GM19397 (cell line): ENCODE results near the gene WDR64.

ENCODE experiments used
- ATAC-seq: cut with Tn5 transposase; IDR thresholded peaks from one replicate; pipeline ENCODE4 v1.9.1; 2021; ENCODE audit warnings: mild to moderate bottlenecking, moderate library complexity; ENCODE audit not compliant: unreplicated experiment

The WDR64 gene

DNA sequence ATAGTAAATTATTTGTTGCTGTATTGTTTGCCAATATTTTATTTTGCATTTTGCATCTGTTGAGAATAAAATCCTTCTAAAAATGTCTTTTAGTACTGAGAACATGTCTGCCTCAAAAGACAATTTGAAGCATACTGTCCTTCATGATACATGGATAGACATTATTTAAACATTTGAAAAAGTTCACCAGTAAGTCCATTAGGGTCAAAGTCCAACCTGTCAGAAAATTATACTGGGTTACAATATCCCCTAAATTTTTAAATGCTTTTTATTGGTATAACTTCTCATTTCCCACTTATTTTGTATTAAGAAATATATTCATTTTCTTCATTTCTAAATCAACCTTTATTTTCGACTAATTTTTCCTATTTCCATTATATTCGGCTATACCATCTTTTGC, 21.2 kb upstream of the WDR64 start:
- no peak for ATAC-seq

DNA sequence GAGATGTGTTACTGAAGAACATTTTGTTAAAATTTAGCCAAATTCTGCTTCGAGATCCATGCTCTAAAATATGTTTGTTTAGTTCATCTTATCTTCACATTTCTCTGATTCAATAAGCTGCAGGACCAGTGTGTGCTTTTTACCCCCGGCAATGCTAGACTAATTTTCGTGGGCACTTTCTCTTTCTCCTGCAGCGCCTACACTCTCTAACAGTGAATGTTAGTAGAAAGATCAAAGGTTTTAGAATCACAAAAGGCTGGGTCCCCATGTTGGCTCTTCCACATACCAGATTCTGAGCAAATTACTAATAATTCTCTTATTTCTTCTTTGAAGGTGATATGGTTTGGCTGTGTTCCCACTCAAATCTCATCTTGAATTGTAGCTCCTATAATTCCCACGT, 20.4 kb upstream of the WDR64 start:
- no peak for ATAC-seq

GRCh38 chr1:241632987-241633386, 19.1 kb upstream of the WDR64 start:
- ATAC-seq = no peak

DNA sequence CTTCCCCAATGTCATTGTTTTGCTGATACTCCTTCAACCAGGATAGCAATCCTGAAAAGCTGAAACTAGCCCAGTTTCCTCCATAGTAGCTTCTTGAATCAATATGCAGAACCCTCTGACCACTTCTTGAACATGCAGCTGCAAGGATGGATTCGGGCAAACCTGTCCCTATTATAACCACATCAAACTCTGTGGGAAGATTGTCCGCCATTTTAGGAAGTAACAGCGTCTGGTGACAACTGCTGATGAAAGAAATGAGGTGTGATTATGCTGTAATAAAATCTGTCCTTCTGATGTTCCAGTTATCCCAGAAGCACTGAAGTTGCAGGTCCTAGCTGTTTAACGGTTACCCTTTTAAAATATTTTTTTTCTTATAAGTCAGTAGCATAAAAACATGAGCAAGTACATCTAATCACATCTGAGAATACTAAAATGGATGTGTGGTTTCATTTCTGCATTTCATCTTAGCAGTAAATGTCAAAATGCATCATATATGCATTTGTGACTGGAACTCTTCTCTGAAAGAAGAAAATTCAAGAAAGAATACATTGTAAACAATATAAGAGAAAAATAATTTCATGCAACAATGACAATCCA, 16.4 kb upstream of the WDR64 start:
- ATAC-seq = no peak

DNA sequence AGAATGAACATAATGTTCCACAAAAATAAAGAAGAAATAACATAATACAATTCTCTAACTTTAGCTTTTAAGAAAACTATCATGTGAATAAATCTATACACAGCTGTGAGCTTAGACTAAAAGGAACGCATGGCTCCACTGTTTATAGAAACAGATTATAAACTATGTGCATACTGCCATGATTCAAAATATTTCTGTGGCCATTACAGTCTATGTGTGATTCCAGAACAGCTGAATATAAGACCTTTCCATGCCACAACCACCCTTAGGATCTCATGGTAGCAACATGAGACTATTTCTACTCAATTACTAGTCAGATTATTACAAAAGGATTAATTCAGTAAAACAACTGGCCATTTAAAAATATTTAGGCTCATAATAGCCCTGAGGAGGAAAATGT, 15.8 kb upstream of the WDR64 start:
- ATAC-seq = no peak

DNA sequence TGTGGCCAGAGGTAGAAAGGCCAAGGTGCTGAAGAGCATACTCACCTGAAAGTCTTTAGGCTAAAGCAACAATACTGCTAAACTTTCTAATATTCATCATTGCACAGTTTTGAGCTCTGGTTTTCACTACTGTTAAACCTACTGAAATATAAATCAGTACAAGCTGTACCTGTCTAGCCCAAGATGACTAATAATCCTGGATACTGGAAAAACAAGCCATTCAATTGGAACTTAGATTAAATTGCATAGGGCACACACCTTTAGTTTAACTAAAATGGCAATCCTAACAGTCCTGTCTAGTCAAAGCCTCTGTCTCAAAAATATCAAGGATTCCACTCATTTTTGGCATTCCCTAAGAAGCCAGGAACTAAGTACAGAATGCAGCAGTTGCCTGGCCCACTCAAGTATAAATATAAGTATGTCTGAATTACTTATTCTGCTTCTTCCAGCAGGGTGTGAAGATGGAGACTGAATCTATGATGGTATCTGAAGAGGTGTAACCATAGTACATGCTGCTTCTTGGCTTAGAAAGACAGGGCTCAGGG, 15.0 kb upstream of the WDR64 start:
- ATAC-seq = no peak

DNA sequence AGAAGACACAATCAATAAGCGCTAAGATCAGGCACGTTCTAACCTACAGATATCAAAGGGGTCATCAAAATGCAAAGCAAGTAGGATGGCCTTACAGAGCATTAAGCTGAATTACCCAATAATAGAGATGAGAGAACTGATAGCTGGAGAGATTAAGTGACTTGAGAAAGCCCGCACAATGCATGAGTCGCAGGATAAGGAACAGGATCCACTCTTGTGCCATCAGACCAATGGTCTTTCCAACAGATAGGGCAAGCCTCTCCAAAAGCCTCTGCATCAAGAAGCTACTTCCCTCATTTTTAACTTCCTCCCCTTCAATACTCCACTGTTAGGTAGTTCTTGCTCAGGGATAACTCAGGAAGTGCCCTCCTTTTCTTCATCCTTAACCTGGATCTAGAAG, 14.5 kb upstream of the WDR64 start:
- ATAC-seq = no peak

GRCh38 chr1:241638099-241638682, 13.9 kb upstream of the WDR64 start:
- ATAC-seq = no peak

- no peak for ATAC-seq
Measured at GRCh38 chr1:241638909-241639622, 13.0 kb upstream of the WDR64 start.

- ATAC-seq = peak; percentile 45
Measured at GRCh38 chr1:241639623-241640148, 12.4 kb upstream of the WDR64 start.

DNA sequence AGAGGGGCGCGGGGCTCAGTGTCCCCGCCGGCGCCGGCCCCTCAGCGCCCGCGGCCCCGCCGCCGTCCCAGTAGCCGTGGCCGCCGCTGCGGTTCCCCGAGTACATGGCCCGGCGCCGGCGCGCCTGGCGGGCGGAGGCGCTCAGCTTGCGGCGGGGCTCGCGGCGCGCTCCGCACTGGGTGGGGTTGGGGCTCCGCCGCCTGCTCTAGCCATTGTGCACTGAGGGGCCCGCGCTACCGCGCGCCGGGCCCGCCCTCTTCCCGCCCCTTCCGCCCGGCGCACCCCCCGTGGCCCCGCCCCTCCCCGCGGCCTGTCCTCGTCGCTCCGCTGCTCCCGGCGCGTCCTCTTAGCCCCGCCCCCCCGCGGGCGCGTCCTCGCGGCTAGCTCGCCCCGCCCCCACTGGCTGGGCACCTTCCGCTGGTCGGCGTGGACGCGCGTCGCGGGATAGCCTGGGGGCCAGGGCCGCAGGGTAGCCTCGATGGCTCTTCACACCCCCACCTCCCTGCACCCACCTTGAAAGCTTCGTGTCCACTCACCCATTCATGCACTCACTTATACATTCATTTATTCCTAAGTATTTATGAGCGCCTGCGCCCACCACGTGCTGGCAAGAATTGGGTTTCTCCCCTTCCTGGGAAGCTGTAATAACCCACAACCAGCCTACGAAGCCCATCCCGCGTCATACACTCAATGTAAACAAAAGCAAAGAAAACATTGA, 11.8 kb upstream of the WDR64 start, which contains the start of the genes CHML and OPN3:
CHML (minus strand) TSS at position 221 of the 718 bp plus-strand sequence. CDS start 4,603 bp downstream, outside the sequence.
OPN3 (minus strand) TSS at position 221 of the 718 bp plus-strand sequence; CDS start at position 106, 115 bp downstream.
- ATAC-seq = peak; percentile 95

DNA sequence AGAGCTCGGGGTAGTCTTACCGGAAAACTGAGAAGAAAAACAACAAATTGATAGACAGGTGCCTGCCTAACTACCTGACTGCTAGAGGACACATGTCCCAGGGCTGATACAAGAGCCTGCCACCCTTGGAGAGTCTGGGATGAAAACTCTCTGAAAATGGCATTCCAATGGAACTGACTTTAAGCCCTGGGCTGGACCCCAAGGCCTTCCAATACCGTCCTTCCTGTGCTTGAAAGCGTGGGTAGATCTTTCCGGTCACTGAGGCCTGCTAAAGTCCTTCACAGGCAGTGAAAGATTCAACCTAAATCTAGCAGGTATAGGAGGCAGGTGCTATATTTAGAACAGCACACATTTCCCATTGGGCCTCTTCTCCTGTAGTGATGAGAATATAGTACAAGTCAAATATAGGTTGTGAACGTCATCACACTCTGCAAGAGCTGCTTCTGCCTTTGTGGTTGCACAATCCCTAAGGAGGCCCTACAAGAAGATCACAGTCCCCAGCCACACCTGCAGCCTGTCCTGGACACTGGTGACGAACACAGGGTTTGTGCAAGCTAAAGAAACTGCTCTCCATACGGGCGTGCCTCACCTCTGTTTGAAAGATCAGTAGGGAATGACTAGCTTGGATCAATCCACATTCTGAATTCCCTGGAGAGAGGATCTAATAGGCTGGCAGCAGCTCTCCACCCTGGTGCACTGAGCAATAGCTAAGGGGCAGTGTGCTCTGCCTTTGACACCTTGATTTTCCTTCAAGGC, 11.0 kb upstream of the WDR64 start:
- no peak for ATAC-seq

- ATAC-seq = no peak
Measured at GRCh38 chr1:241641773-241642592, 10.1 kb upstream of the WDR64 start.

GRCh38 chr1:241642593-241642944, 9.5 kb upstream of the WDR64 start:
- no peak for ATAC-seq

GRCh38 chr1:241644259-241644658, 7.8 kb upstream of the WDR64 start:
- ATAC-seq = no peak

- ATAC-seq = no peak
Measured at GRCh38 chr1:241645199-241645598, 6.9 kb upstream of the WDR64 start.

GRCh38 chr1:241646201-241646600, 5.9 kb upstream of the WDR64 start:
- no peak for ATAC-seq

DNA sequence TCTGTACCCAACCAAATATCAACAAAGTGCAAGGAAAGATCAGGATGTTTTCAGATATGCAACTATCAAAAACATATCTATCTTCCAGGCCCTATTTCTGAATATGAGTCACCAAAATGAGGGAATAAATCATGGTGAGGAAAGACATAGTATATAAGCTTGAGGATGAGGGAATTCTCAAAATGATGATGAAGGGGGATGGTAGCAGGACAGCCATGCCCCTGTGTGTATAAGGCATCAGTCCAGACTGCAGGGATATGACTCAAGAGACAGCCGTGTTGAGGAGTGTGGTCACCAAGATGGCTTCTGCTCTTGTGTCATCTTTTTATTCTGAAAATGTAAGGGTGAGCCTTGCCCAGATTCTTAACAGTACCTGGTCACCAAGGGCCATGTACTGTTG, 4.4 kb upstream of the WDR64 start:
- ATAC-seq = no peak

- no peak for ATAC-seq
Measured at GRCh38 chr1:241648159-241648558, 3.9 kb upstream of the WDR64 start.

GRCh38 chr1:241654019-241654418, 1.9 kb downstream of the WDR64 start:
- no peak for ATAC-seq
